BLaER1 treated with 17β-estradiol and CSF1 and Interleukin-3, amounts not matched to agents 10 nM and 100 nM (cell line): Measurements from ENCODE around the gene CYFIP2.

Experiments
- H3K27ac ChIP-seq, 11 experiments: shearing (Covaris generic); formaldehyde crosslinking; 2 replicates each; pipeline ENCODE4 v1.8.1; 2022
- H3K27me3 ChIP-seq, 11 experiments: shearing (Covaris generic); formaldehyde crosslinking; 2 replicates each; pipeline ENCODE4 v1.8.1; 2022
- H3K36me3 ChIP-seq, 11 experiments: shearing (Covaris generic); formaldehyde crosslinking; 2 replicates each; pipeline ENCODE4 v1.8.1; 2022
- H3K4me1 ChIP-seq, 10 experiments: shearing (Covaris generic); formaldehyde crosslinking; 2 replicates each; pipeline ENCODE4 v1.8.1; 2022
- H3K4me2 ChIP-seq, 11 experiments: shearing (Covaris generic); formaldehyde crosslinking; 2 replicates each; pipeline ENCODE4 v1.8.1; 2022
- H3K4me3 ChIP-seq, 10 experiments: shearing (Covaris generic); formaldehyde crosslinking; 2 replicates each; pipeline ENCODE4 v1.8.1; 2022
- H3K9ac ChIP-seq, 11 experiments: shearing (Covaris generic); formaldehyde crosslinking; 2 replicates each; pipeline ENCODE4 v1.8.1; 2022
- H3K9me3 ChIP-seq, 11 experiments: shearing (Covaris generic); formaldehyde crosslinking; replicated peaks in 1 of 11; 2 replicates each; pipeline ENCODE4 v1.8.1; 2022
- H4K20me1 ChIP-seq, 11 experiments: shearing (Covaris generic); formaldehyde crosslinking; 2 replicates each; pipeline ENCODE4 v1.8.1; 2022
- Cebpa-rat ChIP-seq, 11 experiments: shearing (Covaris generic); IDR thresholded peaks; 2 replicates each; pipeline ENCODE4 v1.8.1; 2022

Gene CYFIP2

DNA sequence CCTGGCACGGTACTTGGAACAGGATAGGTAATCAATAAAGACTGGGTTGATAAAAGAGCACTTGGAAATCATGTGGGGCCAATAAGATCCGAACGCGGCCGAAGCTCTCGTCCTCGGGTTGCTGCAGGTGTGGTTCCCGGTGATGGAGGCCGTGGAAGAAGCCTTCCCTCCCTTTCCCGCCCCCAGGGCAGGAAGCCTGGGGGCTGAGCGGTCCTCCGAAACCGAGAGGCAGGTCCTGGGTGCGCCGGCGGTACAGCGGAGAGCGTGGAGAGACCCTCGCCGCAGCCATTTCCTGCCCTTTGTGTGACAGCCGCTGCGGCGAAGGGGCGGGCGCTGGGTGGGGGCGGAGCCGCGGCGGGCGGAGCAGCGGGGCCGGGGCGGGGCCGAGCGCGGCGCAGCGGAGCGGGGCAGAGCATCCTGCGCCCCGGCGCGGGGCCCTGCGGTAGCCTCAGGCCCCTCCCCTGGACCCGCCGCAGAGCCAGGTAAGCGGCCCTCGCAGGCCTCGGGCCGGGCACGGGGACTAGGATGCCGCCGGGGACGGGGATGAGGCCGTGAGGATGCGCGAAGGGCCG is at the start of gene CYFIP2:
TSS of gene CYFIP2 (plus strand) at position 410 of the 572 bp plus-strand sequence. CDS start 19,239 bp downstream, outside the sequence.
- Histone ChIP-seq H3K4me2 (peak within 1 kb of the TSS; percentile 85 to 100 (median 95)), H3K4me1 (peaks cover 56 to 70% (median 69%) of the 10 kb centered on the region in 10 experiments), H3K27me3 (no peaks in the 10 kb centered on the region), H3K9ac (peak within 1 kb of the TSS; percentile 79 to 95 (median 90)), H4K20me1 (peaks cover 0 to 23% (median 8%) of the 10 kb centered on the region in 11 experiments; a peak in 9 of 22 replicates), H3K36me3 (peaks cover 0 to 24% (median 0%) of the 10 kb centered on the region in 11 experiments; a peak in 5 of 22 replicates), H3K27ac (peak within 1 kb of the TSS; percentile 49 to 96 (median 89); a peak in 21 of 22 replicates), H3K4me3 (peak within 1 kb of the TSS; percentile 82 to 98 (median 94)), H3K9me3 (no peaks in the 10 kb centered on the region)
- TF ChIP-seq Cebpa-rat (IDR thresholded peaks at IDR 0.05): no peak

DNA sequence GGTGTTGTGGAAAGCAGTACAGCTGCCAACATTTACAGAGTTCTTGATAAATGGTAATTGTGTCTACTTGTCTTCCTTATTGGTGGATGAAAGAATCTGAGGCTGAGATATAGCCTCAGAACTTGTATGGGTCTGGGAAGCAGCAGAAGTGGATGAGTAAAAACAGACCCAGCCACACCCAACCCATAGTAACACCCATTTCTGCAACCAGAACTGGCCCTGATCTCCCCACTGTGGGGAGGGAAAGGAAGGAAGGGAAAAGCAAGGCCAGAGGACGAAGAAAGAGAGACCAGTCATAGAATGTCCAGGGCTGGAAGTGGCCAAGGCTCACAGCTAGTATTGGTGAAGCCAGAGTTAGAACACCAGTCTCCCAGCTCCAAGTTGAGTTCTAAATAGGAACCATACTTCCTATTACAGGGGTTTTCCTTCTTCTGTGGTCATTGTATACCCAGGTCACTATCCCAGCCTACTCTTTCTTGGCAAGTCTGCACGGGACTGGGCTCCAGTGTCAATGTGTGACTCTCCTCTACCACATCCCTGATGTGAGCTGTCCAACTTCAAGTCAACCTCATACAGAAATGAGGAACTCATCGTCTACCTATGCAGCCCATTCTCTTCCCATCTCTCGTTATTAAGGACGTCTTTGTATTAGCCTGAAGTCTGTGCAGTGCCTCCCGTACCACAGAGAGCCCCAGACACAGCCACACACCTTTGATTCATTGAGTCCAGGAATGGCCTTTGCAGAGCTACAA is 49.4 kb upstream of the CYFIP2 start:
- Histone ChIP-seq H3K4me3 (no peak overlapping the region), H3K36me3 (no peaks in the 10 kb centered on the region), H3K4me1 (peaks cover 38 to 57% (median 49%) of the 10 kb centered on the region in 10 experiments), H3K9me3 (peaks cover 0 to 17% (median 12%) of the 10 kb centered on the region in 11 experiments; a peak in 11 of 22 replicates), H4K20me1 (no peaks in the 10 kb centered on the region), H3K27ac (no peak overlapping the region; a peak in 1 of 22 replicates), H3K27me3 (no peaks in the 10 kb centered on the region), H3K9ac (no peak overlapping the region), H3K4me2 (peak overlapping the region; percentile 56 to 89 (median 80))
- no peak for TF ChIP-seq Cebpa-rat (IDR thresholded peaks at IDR 0.05)

DNA sequence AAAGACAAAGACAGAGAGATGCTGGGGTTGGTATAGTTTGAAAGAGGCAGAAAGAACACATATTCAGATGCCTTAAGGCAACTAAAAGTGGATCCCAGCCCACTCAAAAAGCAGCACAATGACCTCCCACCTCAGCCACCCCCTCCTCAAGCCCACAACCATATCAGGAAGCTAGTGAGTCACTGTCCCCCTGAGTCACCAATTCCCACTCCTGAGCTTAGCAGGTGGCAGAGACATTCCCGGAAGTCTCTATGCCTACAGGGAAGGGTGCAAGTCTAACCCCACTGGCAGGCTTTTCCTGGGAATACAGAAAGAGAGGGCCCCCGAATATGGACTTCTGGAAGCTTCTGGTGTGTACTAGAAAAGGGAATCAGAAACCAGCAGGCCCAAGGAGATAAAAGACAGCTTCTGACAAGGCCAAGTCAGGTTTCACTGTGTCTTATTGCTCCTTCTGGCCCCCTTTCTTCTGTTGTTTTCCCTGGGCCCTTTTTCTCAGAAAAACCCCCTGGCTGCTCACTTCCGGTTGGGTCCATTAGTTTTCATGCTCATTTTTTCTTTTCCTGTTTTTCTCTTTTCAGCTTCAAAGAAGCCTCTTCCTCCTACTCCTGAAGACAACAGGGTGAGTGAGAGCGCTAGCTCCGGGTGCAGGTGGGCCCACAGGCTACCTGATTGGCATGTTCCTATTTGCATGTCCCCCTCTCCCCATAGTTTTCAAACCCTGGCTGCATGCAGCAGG is 48.5 kb upstream of the CYFIP2 start:
- Histone ChIP-seq H3K9me3 (peaks cover 0 to 14% (median 9%) of the 10 kb centered on the region in 11 experiments; a peak in 11 of 22 replicates), H3K4me3 (0 out of 20 replicates have a peak overlapping the region, but pooled peaks of 1 of the 10 experiments have one; percentile 1), H3K4me2 (peak overlapping the region; percentile 56 to 89 (median 80)), H4K20me1 (no peaks in the 10 kb centered on the region), H3K27me3 (no peaks in the 10 kb centered on the region), H3K4me1 (peaks cover 47 to 64% (median 50%) of the 10 kb centered on the region in 10 experiments), H3K36me3 (no peaks in the 10 kb centered on the region), H3K9ac (no peak overlapping the region; a peak in 1 of 22 replicates), H3K27ac (peak overlapping the region in 7 of 11 experiments; percentile 3 to 45 (median 19); a peak in 7 of 22 replicates)
- no peak for TF ChIP-seq Cebpa-rat (IDR thresholded peaks at IDR 0.05)

- no peak overlapping the region for H3K9ac ChIP-seq
- H3K27ac ChIP-seq: no peak overlapping the region
- no peaks in the 10 kb centered on the region for H3K36me3 ChIP-seq
- no peak overlapping the region for H3K4me2 ChIP-seq
- TF ChIP-seq Cebpa-rat (IDR thresholded peaks at IDR 0.05): no peak
- peaks cover 38 to 56% (median 53%) of the 10 kb centered on the region in 10 experiments for H3K4me1 ChIP-seq
- H3K27me3 ChIP-seq: no peaks in the 10 kb centered on the region
- no peaks in the 10 kb centered on the region for H4K20me1 ChIP-seq
- no peak overlapping the region for H3K4me3 ChIP-seq
- no peaks in the 10 kb centered on the region for H3K9me3 ChIP-seq
Observed at GRCh38 chr5:157219491-157220271, 46.2 kb upstream of the CYFIP2 start.

GRCh38 chr5:157221959-157222358 is 44.0 kb upstream of the CYFIP2 start:
- no peak overlapping the region for H3K9ac ChIP-seq
- no peak for TF ChIP-seq Cebpa-rat (IDR thresholded peaks at IDR 0.05)
- H3K4me3 ChIP-seq: no peak overlapping the region
- no peaks in the 10 kb centered on the region for H3K27me3 ChIP-seq
- H3K4me2 ChIP-seq: peak overlapping the region in 3 of 11 experiments; percentile 13 to 35 (median 23); a peak in 5 of 22 replicates
- no peaks in the 10 kb centered on the region for H4K20me1 ChIP-seq
- H3K27ac ChIP-seq: no peak overlapping the region
- H3K9me3 ChIP-seq: no peaks in the 10 kb centered on the region
- H3K4me1 ChIP-seq: peaks cover 15 to 33% (median 30%) of the 10 kb centered on the region in 10 experiments
- no peaks in the 10 kb centered on the region for H3K36me3 ChIP-seq

GRCh38 chr5:157222506-157223230 is 43.3 kb upstream of the CYFIP2 start:
- Histone ChIP-seq H3K4me1 (peaks cover 8 to 26% (median 23%) of the 10 kb centered on the region in 10 experiments), H3K9me3 (no peaks in the 10 kb centered on the region), H3K4me2 (peak overlapping the region in 10 of 11 experiments; percentile 1 to 35 (median 14); a peak in 14 of 22 replicates), H3K27ac (no peak overlapping the region), H4K20me1 (no peaks in the 10 kb centered on the region), H3K4me3 (no peak overlapping the region), H3K27me3 (no peaks in the 10 kb centered on the region), H3K36me3 (no peaks in the 10 kb centered on the region), H3K9ac (no peak overlapping the region)
- TF ChIP-seq Cebpa-rat (IDR thresholded peaks at IDR 0.05): no peak

GRCh38 chr5:157225469-157226422 is 40.2 kb upstream of the CYFIP2 start:
- no peak for TF ChIP-seq Cebpa-rat (IDR thresholded peaks at IDR 0.05)

More at GRCh38 chr5:157225469-157226422, 40.2 kb upstream of the CYFIP2 start:
- no peaks in the 10 kb centered on the region for H3K36me3 ChIP-seq
- no peaks in the 10 kb centered on the region for H4K20me1 ChIP-seq
- H3K4me1 ChIP-seq: peaks cover 0 to 22% (median 15%) of the 10 kb centered on the region in 10 experiments; a peak in 17 of 20 replicates
- no peak overlapping the region for H3K4me2 ChIP-seq
- H3K27me3 ChIP-seq: no peaks in the 10 kb centered on the region
- no peak overlapping the region for H3K9ac ChIP-seq
- H3K4me3 ChIP-seq: no peak overlapping the region
- H3K27ac ChIP-seq: no peak overlapping the region
- no peaks in the 10 kb centered on the region for H3K9me3 ChIP-seq
